ENCODE measurements around the gene RAG1. TPM values are rescaled to one million over a fixed set of nuclear protein-coding genes. Genes with fewer than 3 reads are reported as not detected.

The RAG1 gene
- total RNA-seq, 4 donors from 2014 or later = 0.24 to 0.66 (median 0.38) TPM

DNA sequence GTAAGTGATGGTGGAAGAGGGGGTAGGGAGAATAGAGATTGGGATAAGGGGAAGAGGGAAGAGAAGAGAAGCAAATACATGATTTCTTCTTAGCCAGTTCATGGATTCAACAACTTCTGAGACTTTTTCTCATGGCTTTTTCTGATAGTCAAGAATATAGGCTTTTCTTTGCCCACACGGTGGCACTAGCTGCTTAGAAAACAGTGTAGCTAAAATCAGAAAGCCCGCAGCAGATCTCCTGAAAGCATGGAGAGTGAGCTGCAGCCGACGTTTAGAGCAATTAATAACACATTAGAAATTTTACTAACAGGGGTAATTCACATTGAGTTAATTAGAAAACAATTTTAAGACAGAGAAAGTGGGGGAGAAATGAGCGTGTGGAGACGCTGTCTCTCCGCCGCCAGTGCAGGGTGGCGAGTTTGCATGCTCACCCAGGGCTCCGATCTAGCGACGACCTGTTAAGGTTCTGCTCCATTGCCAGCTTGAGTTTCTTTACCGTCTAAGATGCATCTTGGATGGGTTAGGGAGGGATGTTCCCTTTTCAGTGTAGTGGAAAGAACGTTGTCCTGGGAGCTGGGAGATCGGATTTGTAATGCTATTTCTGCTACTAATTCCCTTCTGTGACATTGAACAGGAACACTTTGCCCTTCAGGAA, 3.3 kb upstream of the RAG1 start:
- Histone ChIP-seq H3K4me1 (peaks cover 0 to 3% of the 10 kb centered on the region in 2 donors), H3K36me3 (no peaks in the 10 kb centered on the region), H3K27ac (no peak overlapping the region), H3K9me3 (no peaks in the 10 kb centered on the region), H3K27me3 (no peaks in the 10 kb centered on the region), H3K4me3 (peak overlapping the region; percentile 39 to 51 (median 44))
- TF ChIP-seq POLR2A (IDR thresholded peaks at IDR 0.05) = no peak
- TF ChIP-seq, protein P1, sequence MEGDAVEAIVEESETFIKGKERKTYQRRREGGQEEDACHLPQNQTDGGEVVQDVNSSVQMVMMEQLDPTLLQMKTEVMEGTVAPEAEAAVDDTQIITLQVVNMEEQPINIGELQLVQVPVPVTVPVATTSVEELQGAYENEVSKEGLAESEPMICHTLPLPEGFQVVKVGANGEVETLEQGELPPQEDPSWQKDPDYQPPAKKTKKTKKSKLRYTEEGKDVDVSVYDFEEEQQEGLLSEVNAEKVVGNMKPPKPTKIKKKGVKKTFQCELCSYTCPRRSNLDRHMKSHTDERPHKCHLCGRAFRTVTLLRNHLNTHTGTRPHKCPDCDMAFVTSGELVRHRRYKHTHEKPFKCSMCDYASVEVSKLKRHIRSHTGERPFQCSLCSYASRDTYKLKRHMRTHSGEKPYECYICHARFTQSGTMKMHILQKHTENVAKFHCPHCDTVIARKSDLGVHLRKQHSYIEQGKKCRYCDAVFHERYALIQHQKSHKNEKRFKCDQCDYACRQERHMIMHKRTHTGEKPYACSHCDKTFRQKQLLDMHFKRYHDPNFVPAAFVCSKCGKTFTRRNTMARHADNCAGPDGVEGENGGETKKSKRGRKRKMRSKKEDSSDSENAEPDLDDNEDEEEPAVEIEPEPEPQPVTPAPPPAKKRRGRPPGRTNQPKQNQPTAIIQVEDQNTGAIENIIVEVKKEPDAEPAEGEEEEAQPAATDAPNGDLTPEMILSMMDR (IDR thresholded peaks at IDR 0.05 in 4 of 5, conservative IDR thresholded peaks at IDR 0.05 in 1 of 5) = peak; percentile 33 to 62 (median 41)
- intact Hi-C loops (cut with DNase I; ENCODE audit: low total_unique reads) (loop anchor here (1.0 to 10.0 kb wide), 3 partner anchors 58 to 180 kb away; no protein-coding TSS in a partner anchor), in situ Hi-C loops (cut with MboI; ENCODE audit: low sequenced_read_pairs in 4 of 4) (loop anchor here (5.0 to 10.0 kb wide), 4 partner anchors 100 to 180 kb away; no protein-coding TSS in a partner anchor)
- DNase-seq (peak in 1 of 2 donors; percentile 15), ATAC-seq (peak in 1 of 2 donors; percentile 70)

DNA sequence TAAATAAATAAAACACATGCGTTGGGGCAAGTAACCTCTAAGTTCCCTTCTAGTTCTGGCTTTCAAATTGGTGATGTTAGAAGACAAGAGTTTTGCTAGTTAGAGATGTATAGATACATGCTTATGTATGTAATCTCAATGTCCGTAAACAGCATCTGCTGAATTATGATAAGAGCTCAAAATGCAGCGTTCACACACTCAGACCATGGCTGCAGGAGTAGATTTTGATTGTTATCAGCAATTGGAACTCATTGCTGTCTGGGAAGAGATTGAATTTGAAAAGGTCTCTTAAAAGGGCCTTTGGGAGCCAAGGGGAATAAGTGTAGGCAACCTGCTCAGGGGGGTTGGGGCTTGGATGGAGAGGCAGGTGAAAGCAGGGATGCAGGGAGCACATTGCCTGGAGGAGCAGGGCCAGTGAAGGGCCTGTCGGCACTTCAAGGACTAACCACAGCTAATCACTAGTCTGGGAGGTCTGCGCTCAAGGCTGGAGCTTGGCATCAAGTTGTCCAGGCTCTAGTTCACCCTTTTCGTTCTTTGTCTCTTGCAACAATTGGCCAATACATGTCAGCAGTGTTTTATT, 2.7 kb upstream of the RAG1 start:
- Histone ChIP-seq H3K27me3 (no peaks in the 10 kb centered on the region), H3K9me3 (no peaks in the 10 kb centered on the region), H3K4me1 (peaks cover 0 to 3% of the 10 kb centered on the region in 2 donors), H3K27ac (no peak overlapping the region), H3K4me3 (peak overlapping the region in 1 of 4 donors; percentile 39), H3K36me3 (no peaks in the 10 kb centered on the region)
- ATAC-seq (no peak), DNase-seq (no peak)
- in situ Hi-C loops (cut with MboI; ENCODE audit: low sequenced_read_pairs in 4 of 4) = loop anchor here (10.0 kb wide), 2 partner anchors 100 to 180 kb away; no protein-coding TSS in a partner anchor
- TF ChIP-seq, protein P1 (IDR thresholded peaks at IDR 0.05 in 4 of 5, conservative IDR thresholded peaks at IDR 0.05 in 1 of 5) = no peak
- no peak for TF ChIP-seq POLR2A (IDR thresholded peaks at IDR 0.05)
- intact Hi-C loops (cut with DNase I; ENCODE audit: low total_unique reads) = loop anchor here (10.0 kb wide), 1 partner anchor 180 kb away; no protein-coding TSS in a partner anchor

DNA sequence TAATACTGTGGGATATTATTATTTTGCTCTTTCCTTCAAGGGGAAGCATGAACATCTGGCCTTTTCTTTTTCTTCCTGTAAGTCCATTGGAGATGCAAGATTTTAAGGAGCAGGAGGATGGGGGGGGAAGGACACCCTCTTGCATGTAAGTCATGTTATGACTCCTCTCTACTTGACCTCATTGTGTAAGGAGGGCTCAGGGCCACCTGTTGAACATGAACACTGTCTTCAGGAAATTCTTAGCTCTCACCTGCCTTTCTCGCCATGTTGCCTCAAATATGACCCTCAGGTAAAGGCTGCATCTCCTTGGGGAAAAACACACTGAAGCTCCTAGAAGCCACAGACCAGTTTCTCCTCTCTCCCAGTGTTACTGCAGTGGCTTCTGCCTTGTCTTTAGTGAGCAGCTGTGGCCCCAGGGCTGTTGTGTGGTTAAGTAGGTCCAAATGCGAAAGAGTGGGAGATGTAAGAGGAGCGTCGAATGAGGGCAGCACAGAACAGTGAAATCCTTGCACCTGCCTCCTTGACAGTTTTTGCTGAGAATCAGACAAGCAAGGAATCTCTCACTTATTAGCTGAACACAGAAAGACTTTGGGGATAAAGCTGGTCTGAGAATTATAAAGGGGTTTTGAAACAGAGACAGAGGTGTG, 1.3 kb upstream of the RAG1 start:
- ATAC-seq (no peak), DNase-seq (no peak)
- H3K4me1 ChIP-seq = peaks cover 0 to 3% of the 10 kb centered on the region in 2 donors
- no peak overlapping the region for H3K4me3 ChIP-seq
- no peaks in the 10 kb centered on the region for H3K36me3 ChIP-seq
- no peak overlapping the region for H3K27ac ChIP-seq
- intact Hi-C loops (cut with DNase I; ENCODE audit: low total_unique reads) (loop anchor here (10.0 kb wide), 1 partner anchor 178 kb away; no protein-coding TSS in a partner anchor), in situ Hi-C loops (cut with MboI; ENCODE audit: low sequenced_read_pairs in 4 of 4) (loop anchor here (10.0 kb wide), 2 partner anchors 98 to 178 kb away; no protein-coding TSS in a partner anchor)
- TF ChIP-seq POLR2A (IDR thresholded peaks at IDR 0.05) = no peak
- TF ChIP-seq, protein P1 (IDR thresholded peaks at IDR 0.05 in 4 of 5, conservative IDR thresholded peaks at IDR 0.05 in 1 of 5) = no peak
- H3K9me3 ChIP-seq = no peaks in the 10 kb centered on the region
- H3K27me3 ChIP-seq = peaks cover 0 to 3% (median 0%) of the 10 kb centered on the region in 3 donors

DNA sequence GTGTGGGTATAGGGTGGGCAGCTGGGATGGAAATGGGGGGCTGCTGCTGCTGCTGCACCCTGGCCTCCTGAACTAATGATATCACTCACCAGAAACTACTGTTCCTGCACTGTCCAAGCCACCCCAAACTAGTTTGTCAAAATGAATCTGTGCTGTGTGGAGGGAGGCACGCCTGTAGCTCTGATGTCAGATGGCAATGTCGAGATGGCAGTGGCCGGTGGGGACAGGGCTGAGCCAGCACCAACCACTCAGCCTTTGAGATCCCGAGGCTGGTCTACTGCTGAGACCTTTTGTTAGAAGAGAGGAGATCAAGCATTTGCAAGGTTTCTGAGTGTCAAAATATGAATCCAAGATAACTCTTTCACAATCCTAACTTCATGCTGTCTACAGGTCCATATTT, 1.3 kb downstream of the RAG1 start:
- Histone ChIP-seq H3K9me3 (no peaks in the 10 kb centered on the region), H3K27me3 (peaks cover 0 to 3% (median 0%) of the 10 kb centered on the region in 3 donors), H3K4me3 (no peak overlapping the region), H3K4me1 (peaks cover 0 to 3% of the 10 kb centered on the region in 2 donors), H3K27ac (no peak overlapping the region), H3K36me3 (no peaks in the 10 kb centered on the region)
- DNase-seq (no peak), ATAC-seq (no peak)
- TF ChIP-seq, protein P1 (IDR thresholded peaks at IDR 0.05 in 4 of 5, conservative IDR thresholded peaks at IDR 0.05 in 1 of 5) = no peak
- TF ChIP-seq POLR2A (IDR thresholded peaks at IDR 0.05) = no peak
- in situ Hi-C loops (cut with MboI; ENCODE audit: low sequenced_read_pairs in 4 of 4) = loop anchor here (10.0 kb wide), 2 partner anchors 96 to 176 kb away; no protein-coding TSS in a partner anchor
- intact Hi-C loops (cut with DNase I; ENCODE audit: low total_unique reads) = loop anchor here (10.0 kb wide), 1 partner anchor 176 kb away; no protein-coding TSS in a partner anchor

All from gastrocnemius medialis (tissue), 4 donors.